NCI-H2171 treated with DMSO at 0.1 percent for 48 hours (cell line): ENCODE results near the gene DEAF1.

Experiments used
- DNase-seq: peaks from one replicate; lab custom pipeline; 2025; lab: John Stamatoyannopoulos, UW

The DEAF1 gene

GRCh38 chr11:643366-643765 is 51.7 kb downstream of the DEAF1 start:
- DNase-seq: no peak

- no peak for DNase-seq
Measured at GRCh38 chr11:641806-642370, 53.1 kb downstream of the DEAF1 start.

- no peak for DNase-seq
Measured at GRCh38 chr11:640021-640706, 54.9 kb downstream of the DEAF1 start.

GRCh38 chr11:639332-639955 is 55.6 kb downstream of the DEAF1 start:
- DNase-seq: no peak

- DNase-seq: no peak
Measured at GRCh38 chr11:638631-639331, 56.2 kb downstream of the DEAF1 start.

- no peak for DNase-seq
Measured at GRCh38 chr11:637593-638521, 57.2 kb downstream of the DEAF1 start.

- DNase-seq: no peak
Measured at GRCh38 chr11:637333-637592, 57.8 kb downstream of the DEAF1 start.

GRCh38 chr11:636511-637332 is 58.3 kb downstream of the DEAF1 start, which contains the start of gene DRD4:
Gene DRD4 (plus strand): TSS chr11:637269. CDS start chr11:637305, 36 bp downstream.
- no peak for DNase-seq

- no peak for DNase-seq
Measured at GRCh38 chr11:635945-636510, 59.0 kb downstream of the DEAF1 start.

- no peak for DNase-seq
Measured at GRCh38 chr11:630871-631270, 64.2 kb downstream of the DEAF1 start.

GRCh38 chr11:629237-629583 is 65.8 kb downstream of the DEAF1 start:
- no peak for DNase-seq

- no peak for DNase-seq
Measured at GRCh38 chr11:628056-628455, 67.0 kb downstream of the DEAF1 start.

- no peak for DNase-seq
Measured at GRCh38 chr11:627308-627576, 67.8 kb downstream of the DEAF1 start.

GRCh38 chr11:626475-627307 is 68.3 kb downstream of the DEAF1 start, which contains the start of gene SCT:
Gene SCT (minus strand): TSS chr11:627181. CDS start chr11:627143, 38 bp downstream.
- DNase-seq: no peak

GRCh38 chr11:625636-626268 is 69.3 kb downstream of the DEAF1 start:
- no peak for DNase-seq

GRCh38 chr11:624705-625635 is 70.1 kb downstream of the DEAF1 start, which contains the start of gene CDHR5:
Gene CDHR5 (minus strand): TSS chr11:624955. CDS start chr11:624902, 53 bp downstream.
- DNase-seq: no peak

GRCh38 chr11:623999-624704 is 70.9 kb downstream of the DEAF1 start:
- no peak for DNase-seq
